ENCODE data around the gene ARHGAP8.
"Not testable (repeated sequence)": the region's sequence is repeated elsewhere in the genome, so short reads cannot be mapped to it uniquely, and the experiment has no call there.

Gene ARHGAP8

DNA sequence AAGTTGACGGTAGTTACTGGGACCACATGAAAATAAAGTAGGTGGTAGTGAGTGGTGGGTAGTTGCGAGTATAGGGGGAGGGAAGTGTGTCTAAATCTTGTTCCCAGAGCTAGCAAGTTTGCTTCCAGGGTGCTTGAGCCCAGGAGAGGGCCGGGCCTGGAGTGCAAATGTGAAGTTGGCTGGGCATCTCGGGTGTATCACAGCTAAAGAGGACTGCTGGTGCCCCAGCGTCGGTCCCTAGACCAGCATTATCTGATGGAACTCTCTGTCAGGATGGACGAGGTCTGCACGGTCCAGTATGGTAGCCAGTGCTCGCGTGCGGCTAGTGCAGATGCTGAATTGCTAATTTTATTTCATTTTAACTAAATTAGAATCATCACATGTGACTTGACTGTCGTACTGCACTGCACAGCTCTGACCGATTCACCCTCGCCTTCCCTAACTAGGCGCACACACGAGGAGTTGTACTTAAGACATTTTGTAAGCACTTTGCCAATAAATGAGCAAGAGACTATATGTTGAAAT is 75.4 kb downstream of the ARHGAP8 start:
- DNase-seq = no peak

DNA sequence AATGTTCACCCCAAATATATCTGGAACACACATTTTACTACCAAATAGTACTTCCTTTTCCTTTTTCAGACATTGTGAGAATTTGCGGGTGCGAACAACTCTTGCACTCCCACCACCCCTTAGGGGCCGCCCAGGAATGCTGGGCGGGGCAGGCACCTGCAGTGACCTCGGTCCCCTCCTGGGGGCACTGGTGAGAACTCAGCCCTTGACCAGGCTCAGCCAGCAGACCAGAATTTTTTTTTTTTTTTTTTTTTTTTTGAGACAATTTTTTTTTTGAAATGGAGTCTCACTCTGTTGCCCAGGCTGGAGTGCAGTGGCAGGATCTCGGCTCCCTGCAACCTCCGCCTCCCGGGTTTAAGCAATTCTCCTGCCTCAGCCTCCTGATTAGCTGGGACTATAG is 75.8 kb downstream of the ARHGAP8 start:
- no peak for DNase-seq

DNA sequence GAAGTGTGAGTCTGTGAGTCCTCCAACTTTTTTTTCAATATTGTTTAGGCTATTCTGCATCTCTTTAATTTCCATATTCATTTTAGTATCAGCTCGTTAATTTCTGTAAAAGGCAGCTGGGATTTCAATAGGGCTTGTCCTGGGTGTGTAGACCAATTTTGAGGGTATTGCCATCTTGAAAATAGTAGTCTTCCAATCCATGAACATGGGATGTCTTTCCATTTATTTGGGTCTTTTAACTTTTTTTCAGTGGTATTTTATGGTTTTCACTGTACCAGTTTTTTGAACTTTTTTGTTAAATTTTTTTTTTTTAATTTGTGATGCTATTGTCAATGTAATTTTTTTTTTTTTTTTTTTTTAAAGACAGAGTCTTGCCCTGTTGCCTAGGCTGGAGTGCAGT is 79.5 kb downstream of the ARHGAP8 start:
- no peak for DNase-seq

DNA sequence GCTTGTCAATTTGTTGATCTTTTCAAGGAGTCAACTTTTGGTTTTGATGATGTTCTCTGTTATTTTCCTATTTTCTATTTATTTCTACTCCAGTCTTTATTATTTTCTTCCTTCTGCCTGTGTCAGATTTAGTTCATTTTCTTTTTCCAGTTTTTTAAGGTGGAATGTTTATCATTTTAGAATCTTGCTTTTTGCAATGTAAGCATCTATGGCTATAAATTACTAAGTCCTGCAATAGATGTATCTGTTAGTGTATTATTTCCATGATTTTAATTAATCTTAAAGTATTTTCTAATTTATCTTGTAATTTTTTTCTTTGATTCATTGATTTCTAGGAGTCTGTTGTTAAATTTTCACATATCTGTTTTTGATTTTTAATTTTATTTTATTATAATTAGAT is 81.7 kb downstream of the ARHGAP8 start:
- DNase-seq = no peak

DNA sequence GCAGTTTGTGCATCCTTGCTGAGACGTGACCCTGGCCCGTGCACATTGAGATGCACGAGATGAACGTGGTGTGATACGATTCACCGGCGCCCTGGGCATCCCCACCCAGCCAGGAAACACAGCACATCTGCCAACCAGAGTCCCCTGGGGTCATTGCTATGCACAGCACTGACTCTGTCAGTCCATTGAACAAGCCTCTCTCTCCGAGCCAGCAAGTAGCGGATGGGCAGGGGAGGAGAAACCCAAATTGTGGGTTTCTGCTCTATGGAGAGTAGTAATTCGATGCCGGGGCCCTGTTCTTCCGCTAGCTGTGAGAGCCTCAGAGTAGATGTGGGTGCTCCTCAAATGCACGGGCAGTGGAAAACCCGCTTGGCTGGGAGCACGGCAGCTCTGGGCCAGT is 85.1 kb downstream of the ARHGAP8 start:
- no peak for DNase-seq

DNA sequence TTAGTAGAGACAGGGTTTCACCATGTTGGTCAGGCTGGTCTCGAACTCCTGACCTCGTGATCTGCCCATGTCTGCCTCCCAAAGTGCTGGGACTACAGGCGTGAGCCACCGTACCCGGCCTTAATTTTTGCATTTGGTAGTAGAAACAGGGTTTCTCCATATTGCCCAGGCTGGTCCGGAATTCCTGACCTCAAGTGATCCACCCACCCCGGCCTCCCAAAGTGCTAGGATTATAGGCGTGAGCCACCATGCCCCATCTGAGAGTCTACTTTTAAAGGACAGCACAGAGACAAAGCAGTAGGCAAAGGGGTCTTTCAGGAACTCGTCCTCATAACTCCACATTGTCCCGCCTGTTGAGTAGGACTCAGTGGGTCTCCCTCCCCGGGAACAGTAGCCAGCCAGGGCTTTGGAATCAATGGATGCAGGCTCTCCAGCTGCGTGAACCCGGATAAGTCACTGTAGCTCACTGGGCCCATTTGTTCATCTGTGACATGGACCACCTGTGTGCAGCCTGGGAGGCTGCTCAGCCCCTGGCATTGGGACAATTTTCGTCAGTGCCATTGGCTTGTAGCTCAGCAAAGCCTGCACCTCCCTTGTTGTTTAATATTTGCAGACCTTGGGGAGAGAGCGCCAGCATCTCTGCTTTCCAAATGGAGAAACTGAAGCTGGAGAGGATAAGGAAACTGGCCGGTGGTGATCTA is 86.1 kb downstream of the ARHGAP8 start:
- DNase-seq = no peak

DNA sequence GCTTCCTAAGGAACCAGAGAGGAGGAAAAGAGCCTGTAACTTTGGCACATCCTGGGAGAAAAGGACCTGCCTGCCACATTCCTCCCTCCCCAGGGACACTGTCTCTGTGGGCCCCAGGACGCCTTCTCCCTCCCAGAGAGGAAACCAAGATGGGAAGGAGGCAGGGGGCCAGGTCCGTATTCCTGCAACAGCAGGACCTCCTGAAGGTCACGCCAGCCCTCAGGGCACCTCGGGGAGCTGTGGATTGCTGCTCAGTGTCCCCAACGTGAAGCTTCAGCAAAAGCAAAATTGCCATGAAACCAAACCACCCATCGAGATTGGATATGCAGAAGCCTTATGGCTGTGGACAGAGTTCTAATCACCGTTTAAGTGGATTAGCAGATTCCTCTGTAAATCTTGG is 86.7 kb downstream of the ARHGAP8 start:
- no peak for DNase-seq

DNA sequence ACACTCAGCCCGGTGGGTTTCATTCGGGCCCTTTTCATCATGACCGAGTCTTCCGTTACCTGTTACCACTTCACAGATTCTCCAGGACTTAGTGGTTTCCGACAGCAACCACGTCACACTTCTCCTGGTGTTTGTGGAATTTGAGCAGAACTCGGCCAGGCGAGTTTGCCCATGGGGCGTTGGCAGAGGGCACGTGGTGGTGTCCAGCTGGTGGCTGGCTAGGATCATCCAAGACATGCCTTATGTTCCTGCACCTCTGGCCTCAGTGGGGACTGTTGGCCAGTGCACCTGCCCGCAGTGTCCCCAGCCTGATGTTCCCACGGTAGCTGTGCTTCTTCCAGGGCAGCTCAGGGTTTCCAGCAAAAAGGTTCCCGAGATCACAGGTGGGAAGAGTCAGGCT is 87.3 kb downstream of the ARHGAP8 start:
- no peak for DNase-seq

DNA sequence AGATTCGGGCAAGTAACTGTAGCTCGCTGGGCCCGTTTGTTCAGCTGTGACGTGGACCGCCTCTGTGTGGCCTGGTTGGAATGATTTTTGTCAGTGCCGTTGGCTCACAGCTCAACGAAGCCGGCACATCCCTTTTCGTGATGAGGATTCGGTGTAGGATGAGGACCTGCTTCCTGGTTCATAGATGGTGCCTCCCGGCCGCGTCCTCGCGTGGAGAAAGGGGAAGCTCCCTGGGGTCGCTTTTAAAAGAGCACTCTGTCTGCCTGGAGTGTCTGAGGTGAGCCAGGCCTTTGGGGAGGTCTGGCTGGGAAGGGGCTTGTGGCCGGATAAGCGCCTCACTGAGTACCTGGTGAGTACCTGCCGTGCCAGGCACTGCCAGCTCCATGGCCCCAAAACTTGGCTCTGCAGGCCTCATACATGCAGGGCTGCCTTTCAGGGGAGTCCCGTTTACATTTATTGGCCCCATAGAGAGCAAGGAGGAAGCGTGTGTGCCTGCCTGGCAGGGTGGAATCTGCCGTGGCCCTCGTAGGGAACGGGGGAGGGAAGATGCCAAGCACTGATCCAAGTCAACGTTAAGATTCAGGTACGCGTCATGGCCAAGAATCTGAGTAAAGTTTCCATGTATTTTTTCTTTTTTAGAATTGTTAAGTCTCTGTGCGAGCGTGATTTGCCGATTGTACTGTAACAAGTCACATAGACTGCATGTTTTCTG is 88.4 kb downstream of the ARHGAP8 start:
- no peak for DNase-seq

DNA sequence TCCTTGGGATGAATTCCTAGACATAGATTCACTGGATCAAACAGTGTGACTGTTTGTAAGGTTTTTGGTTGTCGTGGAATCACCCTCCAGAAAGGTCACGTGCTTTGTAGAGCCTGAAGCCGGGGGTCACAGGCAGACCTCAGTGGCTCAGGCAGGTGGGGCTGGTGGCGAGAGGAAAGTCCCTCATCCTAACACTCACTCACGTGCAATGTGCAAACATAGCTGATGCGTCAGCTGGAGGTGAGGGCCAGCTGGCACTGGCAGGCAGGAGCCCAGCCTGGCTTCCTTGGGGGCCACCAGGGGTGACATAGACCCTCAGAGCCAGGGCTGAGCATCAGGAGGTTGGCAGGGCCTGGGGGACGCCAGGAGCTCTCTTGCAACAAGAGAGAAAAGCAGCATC is 90.0 kb downstream of the ARHGAP8 start:
- no peak for DNase-seq

DNA sequence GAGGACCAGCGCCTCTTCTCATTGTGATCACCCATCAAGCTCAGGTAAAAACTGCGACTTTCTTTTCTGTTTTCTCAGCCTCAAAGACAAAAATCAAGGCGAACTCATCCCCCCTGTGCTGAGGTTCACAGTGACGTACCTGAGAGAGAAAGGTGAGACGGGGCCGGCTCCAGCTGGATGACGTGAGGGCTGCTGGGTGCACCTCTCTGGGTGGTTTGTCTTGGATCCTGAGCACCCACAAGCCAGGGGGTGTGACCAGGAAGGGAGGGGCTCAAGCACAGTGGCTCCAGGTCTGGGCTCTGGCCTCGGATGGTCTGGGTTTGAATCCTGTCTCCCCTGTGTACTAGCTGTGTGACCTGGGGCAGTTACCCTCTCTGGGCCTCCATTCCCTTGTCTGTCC is 92.8 kb downstream of the ARHGAP8 start:
- no peak for DNase-seq

DNA sequence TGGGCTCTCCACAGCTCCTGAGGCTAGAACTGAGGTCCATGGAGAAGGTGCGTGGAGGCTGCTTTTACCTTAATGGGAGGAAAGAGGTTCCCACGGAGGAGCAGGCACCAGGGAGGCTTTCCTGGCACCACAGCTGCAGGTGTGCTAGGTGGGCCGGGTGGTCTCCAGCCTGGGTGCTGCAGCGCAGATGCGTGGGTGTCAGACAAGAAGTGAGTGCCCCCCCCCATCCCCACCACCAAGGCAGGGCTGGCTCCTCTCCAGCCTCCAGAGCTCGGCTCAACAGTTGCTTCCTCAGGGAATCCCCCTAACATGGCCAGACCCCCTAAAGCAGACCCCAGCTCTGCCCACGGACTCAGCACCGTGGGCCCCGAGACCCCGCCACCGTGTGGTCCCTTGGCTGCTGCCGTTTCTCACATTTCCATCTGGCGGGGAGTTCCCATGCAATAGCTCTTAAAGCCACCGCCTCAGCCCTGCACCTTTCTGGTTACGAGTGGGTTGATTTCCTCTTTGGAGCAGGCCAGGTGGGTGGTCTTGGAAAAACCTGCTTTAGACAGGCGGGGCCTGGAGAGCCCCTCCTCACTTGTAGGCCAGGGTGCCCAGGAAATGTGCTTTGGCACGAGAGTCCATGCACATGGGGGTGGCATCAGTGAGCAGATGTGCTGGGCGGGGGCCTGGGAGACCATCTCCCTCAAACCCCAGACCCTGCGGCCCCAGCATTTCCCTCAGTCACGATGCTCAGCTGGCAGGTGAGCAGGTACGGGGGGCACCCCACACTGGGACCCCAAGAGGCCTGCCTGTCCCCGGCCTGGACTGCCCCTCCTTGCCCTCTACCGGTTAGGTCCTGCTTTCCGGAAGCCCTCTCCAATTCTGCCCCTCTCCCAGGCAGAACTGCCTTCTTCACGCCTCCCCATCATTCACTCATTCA is 93.7 kb downstream of the ARHGAP8 start:
- no peak for DNase-seq

DNA sequence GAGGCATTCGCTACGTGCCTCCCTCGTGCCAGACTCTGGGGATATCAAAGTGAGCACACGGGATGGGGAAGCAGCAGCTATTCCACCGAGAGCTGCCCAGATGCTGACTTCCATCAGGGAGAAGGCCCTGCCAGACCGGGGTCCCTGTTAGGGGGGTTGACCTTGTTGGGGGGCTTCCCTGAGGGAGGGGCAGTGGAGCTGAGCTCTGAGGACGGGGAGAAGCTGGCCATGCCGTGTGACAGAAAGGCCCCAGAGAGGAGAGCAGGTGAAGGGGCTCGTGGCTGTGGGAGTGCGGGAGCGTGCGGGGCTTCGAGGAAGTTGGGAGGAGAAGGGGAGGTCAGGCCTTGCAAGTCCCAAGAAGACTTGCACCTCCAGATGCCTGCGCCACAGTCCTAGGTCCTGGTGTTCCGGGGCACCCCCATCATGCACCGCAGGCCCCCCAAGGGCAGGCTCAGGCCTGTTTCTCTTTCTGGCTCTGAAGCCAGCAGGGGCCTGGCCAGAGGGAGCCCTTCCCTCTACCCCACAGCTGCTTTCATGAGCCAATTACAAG is 94.4 kb downstream of the ARHGAP8 start:
- no peak for DNase-seq

DNA sequence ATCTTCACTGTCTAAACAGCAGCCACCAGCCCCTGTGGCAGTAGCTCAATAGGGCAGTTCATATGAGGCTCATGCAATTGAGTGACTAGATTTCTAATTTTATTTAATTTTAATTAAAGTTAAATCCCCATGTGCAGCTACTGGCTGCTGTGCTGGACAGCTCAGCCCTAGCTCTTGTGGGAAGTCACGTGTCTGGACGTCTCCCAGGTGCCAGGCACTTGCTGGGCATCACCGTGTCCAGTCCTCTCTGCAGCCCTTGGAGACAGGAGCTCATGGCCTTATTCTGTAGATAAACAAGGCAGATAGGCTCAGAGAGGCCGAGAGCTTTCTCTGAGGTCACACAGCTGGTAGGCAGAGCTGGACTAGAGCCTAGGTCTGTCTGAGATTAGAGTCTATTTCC is 95.0 kb downstream of the ARHGAP8 start:
- DNase-seq = no peak

DNA sequence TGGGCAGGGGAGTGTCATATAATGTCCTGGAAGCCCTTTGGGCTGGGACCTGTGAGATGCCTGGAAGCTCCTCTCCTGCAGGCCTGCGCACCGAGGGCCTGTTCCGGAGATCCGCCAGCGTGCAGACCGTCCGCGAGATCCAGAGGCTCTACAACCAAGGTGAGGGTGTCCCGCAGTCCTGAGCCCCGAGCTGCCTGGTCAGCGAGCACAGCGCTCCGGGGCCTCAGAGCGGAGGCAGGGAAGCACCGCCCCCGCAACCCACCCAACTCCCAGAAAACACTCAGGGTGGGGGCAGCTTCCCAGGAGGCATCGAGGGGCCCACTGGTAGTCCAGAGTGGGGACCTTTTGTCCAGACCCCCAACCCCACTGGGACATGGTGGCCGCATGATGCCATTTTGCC is 95.5 kb downstream of the ARHGAP8 start:
- no peak for DNase-seq

DNA sequence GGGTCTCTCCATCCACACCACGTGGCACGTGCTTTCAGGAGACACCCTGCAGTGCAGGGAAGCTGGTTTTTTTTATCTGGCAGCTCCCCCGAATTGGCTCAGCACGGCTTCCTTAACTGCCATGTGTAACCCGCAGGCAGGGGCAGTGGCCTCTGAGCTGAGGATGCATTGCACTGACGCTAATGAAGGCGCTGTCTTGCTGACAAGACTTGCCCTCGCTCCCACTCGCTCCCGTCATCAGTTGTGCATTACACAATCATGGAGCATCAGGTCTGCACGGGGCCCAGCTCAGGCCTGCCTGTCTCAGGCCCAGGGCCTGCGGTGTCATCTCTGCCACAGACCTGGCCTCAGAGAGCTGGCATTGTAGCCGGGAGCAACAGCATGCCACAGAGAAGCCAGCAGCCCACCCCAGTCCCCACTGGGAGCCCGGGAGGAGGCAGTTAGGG is 95.9 kb downstream of the ARHGAP8 start:
- no peak for DNase-seq

DNA sequence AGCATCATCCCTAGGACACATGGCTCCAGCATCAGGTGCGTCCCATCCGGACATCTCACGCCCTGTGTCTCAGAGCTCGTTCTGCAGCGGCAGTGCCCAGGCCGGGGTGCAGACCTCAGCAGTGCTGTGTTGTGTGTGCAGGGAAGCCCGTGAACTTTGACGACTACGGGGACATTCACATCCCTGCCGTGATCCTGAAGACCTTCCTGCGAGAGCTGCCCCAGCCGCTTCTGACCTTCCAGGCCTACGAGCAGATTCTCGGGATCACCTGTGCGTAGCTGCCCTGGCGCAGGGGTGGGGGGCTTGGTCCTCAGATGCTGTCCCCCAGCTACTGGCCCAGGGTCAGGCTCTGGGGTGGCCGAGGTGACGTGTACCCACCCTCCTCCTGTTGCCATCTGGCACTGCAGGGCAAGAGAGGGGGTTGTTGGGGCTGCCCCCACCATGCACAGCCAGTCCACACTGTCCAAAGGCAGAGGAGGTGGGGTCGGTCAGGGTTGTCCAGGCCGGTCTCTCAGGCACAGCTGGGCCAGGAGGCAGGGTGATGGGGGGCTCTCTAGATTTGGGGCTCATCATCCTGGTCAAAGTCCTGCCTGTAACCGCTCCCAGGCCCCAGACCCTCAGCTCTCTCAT is 96.5 kb downstream of the ARHGAP8 start:
- DNase-seq = no peak

DNA sequence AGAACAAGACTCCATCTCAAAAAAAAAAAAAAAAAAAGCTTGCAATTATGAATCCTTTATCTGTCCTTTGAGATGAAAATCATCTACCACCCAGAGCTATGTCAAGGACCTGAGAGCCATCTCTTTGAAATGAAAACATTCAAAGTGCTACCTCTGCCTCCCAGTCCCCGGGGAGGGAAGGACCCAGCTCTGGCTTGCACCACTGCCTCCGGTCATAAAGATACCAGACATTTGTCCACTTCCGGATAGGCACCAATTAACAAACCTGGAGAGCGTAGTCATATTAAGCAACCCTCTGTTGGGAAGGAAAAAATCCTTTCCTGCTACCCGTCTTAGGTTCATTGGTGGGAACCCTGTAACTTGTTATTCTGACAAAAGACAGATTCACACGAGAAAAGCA is 98.6 kb downstream of the ARHGAP8 start:
- no peak for DNase-seq

DNA sequence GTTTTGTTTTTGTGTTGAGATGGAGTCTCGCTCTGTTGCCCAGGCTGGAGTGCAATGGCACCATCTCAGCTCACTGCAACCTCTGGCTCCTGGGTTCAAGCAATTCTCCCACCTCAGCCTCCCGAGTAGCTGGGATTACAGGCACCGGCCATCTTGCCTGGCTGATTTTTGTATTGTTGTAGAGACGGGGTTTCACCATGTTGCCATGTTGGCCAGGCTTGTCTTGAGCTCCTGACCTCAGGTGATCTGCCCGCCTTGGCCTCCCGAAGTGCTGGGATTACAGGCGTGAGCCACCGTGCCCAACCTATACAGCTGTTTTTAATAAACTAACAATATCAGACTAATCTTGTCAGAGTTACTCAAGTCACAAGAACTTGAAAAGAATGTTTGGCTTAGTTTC is 102.3 kb downstream of the ARHGAP8 start:
- not testable (repeated sequence) for DNase-seq

DNA sequence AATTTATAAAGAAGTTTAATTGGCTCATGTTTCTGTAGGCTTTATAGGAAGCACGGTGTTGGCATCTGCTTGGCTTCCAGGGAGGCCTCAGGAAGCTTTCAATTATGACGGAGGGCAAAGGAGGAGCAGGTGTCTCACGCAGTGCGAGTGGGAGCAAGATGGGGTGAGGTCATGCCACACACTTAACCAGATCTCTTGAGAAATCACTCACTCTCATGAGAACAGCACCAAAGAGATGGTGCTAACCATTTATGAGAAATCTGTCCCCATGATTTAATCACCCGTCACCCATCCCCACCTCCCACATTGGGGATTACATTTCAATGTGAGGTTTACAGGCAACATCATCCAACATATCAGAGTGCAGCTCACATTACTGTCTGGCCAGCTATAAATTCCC is 103.5 kb downstream of the ARHGAP8 start:
- DNase-seq = no peak

DNA sequence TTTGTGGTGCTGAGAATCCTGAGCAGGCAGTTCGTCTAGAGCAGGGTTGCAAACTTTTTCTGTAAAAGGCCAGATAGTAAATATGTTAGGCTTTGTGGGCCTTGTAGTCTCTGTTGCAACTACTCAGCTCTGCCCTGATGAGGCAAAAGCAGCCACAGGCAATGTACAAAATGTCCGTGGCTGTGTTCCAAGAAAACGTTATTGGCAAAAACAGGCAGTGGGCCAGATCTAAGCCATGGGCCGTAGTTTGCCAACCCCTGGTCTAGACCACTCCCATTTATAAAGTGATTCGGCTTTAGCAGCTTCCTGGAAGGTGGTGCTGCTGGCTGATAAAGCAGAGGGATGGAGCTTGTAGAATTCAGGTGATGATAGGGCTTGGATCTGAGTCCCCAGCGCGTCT is 106.4 kb downstream of the ARHGAP8 start:
- DNase-seq = not testable (repeated sequence)

DNA sequence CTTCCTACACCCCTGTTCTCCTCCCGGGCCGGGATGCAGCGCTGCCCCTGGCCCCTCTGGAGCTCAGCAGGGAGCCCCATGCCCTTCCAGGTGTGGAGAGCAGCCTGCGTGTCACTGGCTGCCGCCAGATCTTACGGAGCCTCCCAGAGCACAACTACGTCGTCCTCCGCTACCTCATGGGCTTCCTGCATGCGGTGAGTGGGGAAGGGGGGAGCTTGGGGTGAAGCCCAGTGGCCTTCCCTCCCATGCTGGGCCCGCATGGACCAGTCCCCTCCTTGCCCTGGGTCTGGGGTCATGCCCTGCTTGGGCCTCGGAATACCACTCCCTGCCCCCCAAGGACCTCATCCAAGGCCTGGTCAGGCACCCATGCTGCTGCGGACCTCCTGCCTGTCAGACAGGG is 107.3 kb downstream of the ARHGAP8 start:
- DNase-seq = no peak
